Measurements from ENCODE around the gene STUB1.

STUB1 gene

GRCh38 chr16:728131-728889 lies 48.1 kb downstream of the STUB1 start:
- Histone ChIP-seq H2AFZ (no peak overlapping the region), H3K4me1 (peaks cover 9% of the 10 kb centered on the region), H3K36me3 (ENCODE audit: control insufficient read depth, insufficient read depth, low read length) (no peaks in the 10 kb centered on the region), H3K27ac (no peak overlapping the region), H3K4me3 (ENCODE audit: low read depth, low read length) (peak overlapping the region; percentile 31), H3K9ac (no peak overlapping the region), H3K27me3 (ENCODE audit: control insufficient read depth, insufficient read depth, low read length) (no peaks in the 10 kb centered on the region), H3K4me2 (ENCODE audit: low read length) (peak overlapping the region; percentile 51), H3K9me3 (ENCODE audit: control insufficient read depth, low read length) (no peaks in the 10 kb centered on the region), H3K79me2 (no peaks in the 10 kb centered on the region)
- TF ChIP-seq CTCF (IDR thresholded peaks at IDR 0.05), result no peak

- Histone ChIP-seq H3K4me3 (ENCODE audit: low read depth, low read length) (no peak overlapping the region), H3K9me3 (ENCODE audit: control insufficient read depth, low read length) (no peaks in the 10 kb centered on the region), H3K9ac (no peak overlapping the region), H3K4me1 (peaks cover 9% of the 10 kb centered on the region), H3K27me3 (ENCODE audit: control insufficient read depth, insufficient read depth, low read length) (no peaks in the 10 kb centered on the region), H2AFZ (no peak overlapping the region), H3K36me3 (ENCODE audit: control insufficient read depth, insufficient read depth, low read length) (no peaks in the 10 kb centered on the region), H3K79me2 (no peaks in the 10 kb centered on the region), H3K4me2 (ENCODE audit: low read length) (no peak overlapping the region), H3K27ac (no peak overlapping the region)
- no peak for TF ChIP-seq CTCF (IDR thresholded peaks at IDR 0.05)
Observed at GRCh38 chr16:728890-729744, 48.9 kb downstream of the STUB1 start.

- Histone ChIP-seq H3K9me3 (ENCODE audit: control insufficient read depth, low read length) (no peaks in the 10 kb centered on the region), H3K4me2 (ENCODE audit: low read length) (no peak overlapping the region), H3K79me2 (no peaks in the 10 kb centered on the region), H3K4me3 (ENCODE audit: low read depth, low read length) (no peak overlapping the region), H3K27me3 (ENCODE audit: control insufficient read depth, insufficient read depth, low read length) (no peaks in the 10 kb centered on the region), H3K4me1 (peaks cover 9% of the 10 kb centered on the region), H3K9ac (no peak overlapping the region), H3K27ac (no peak overlapping the region), H2AFZ (no peak overlapping the region), H3K36me3 (ENCODE audit: control insufficient read depth, insufficient read depth, low read length) (no peaks in the 10 kb centered on the region)
- TF ChIP-seq CTCF (IDR thresholded peaks at IDR 0.05), result no peak
Observed at GRCh38 chr16:729768-730665, 49.8 kb downstream of the STUB1 start.

GRCh38 chr16:730666-731509 lies 50.7 kb downstream of the STUB1 start:
- no peak overlapping the region for H2AFZ ChIP-seq
- peaks cover 9% of the 10 kb centered on the region for H3K4me1 ChIP-seq
- no peak overlapping the region for H3K9ac ChIP-seq
- H3K79me2 ChIP-seq, result no peaks in the 10 kb centered on the region
- H3K36me3 ChIP-seq (ENCODE audit: control insufficient read depth, insufficient read depth, low read length), result no peaks in the 10 kb centered on the region
- H3K4me3 ChIP-seq (ENCODE audit: low read depth, low read length), result no peak overlapping the region
- H3K27ac ChIP-seq, result no peak overlapping the region
- H3K4me2 ChIP-seq (ENCODE audit: low read length), result no peak overlapping the region
- no peaks in the 10 kb centered on the region for H3K27me3 ChIP-seq (ENCODE audit: control insufficient read depth, insufficient read depth, low read length)
- TF ChIP-seq CTCF (IDR thresholded peaks at IDR 0.05), result no peak
- no peaks in the 10 kb centered on the region for H3K9me3 ChIP-seq (ENCODE audit: control insufficient read depth, low read length)
